Tibial artery (tissue), 4 donors: ENCODE measurements around the gene HACL1.
A peak's percentile ranks its signal among the peaks of the same experiment; 100 is the strongest.
"Not testable (repeated sequence)": the region's sequence is repeated elsewhere in the genome, so short reads cannot be mapped to it uniquely, and the experiment has no call there.

ENCODE experiments used
- DNase-seq, 2 donors: peaks; one replicate each; pipeline ENCODE4 v3.0.0-alpha.2; 2019
- H3K27ac ChIP-seq, 2 donors: fragments of 200-600 bp; sonication (generic) in 1 of 2; 1 replicate in 1 of 2; 2 replicates in 1 of 2; pipeline ENCODE4 v1.5.1; 2018 to 2019; ENCODE audit warnings: mild to moderate bottlenecking in 1 of 2
- H3K27me3 ChIP-seq, 2 donors: fragments of 200-600 bp; sonication (generic) in 1 of 2; one replicate each; pipeline versions ENCODE4 v1.5.1 to v1.6.0; 2016 to 2019
- H3K36me3 ChIP-seq, 3 donors: fragments of 200-600 bp; sonication (generic) in 2 of 3; one replicate each; pipeline ENCODE4 v1.5.1; 2016 to 2019; ENCODE audit warnings: mild to moderate bottlenecking in 2 of 3
- H3K4me1 ChIP-seq, 4 donors: fragments of 200-600 bp; sonication (generic) in 2 of 4; 1 replicate in 3 of 4; 2 replicates in 1 of 4; pipeline ENCODE4 v1.5.1; 2016 to 2019
- H3K4me3 ChIP-seq, 2 donors: fragments of 200-600 bp; sonication (generic) in 1 of 2; 1 replicate in 1 of 2; 2 replicates in 1 of 2; pipeline ENCODE4 v1.5.1; 2018 to 2019; ENCODE audit warnings: mild to moderate bottlenecking in 2 of 2
- H3K9me3 ChIP-seq, 3 donors: fragments of 200-600 bp; sonication (generic) in 1 of 3; one replicate each; pipeline ENCODE4 v1.5.1; 2016 to 2019
- intact Hi-C: fragments of 100-400 bp; cut with DNase I; formaldehyde crosslinking; loops from one replicate; pipeline ENCODE4 v1.15.0; 2023; ENCODE audit warnings: low total_unique reads
- TF ChIP-seq, protein P1 (sequence below), 2 experiments: fragments of 200-600 bp in 1 of 2; fragments of 450-650 bp in 1 of 2; IDR thresholded peaks; one replicate each; pipeline ENCODE4 v1.5.1; 2017 to 2019; ENCODE audit warnings: antibody characterized with exemption in 2 of 2, mild to moderate bottlenecking in 1 of 2, moderate library complexity in 1 of 2

HACL1 gene

DNA sequence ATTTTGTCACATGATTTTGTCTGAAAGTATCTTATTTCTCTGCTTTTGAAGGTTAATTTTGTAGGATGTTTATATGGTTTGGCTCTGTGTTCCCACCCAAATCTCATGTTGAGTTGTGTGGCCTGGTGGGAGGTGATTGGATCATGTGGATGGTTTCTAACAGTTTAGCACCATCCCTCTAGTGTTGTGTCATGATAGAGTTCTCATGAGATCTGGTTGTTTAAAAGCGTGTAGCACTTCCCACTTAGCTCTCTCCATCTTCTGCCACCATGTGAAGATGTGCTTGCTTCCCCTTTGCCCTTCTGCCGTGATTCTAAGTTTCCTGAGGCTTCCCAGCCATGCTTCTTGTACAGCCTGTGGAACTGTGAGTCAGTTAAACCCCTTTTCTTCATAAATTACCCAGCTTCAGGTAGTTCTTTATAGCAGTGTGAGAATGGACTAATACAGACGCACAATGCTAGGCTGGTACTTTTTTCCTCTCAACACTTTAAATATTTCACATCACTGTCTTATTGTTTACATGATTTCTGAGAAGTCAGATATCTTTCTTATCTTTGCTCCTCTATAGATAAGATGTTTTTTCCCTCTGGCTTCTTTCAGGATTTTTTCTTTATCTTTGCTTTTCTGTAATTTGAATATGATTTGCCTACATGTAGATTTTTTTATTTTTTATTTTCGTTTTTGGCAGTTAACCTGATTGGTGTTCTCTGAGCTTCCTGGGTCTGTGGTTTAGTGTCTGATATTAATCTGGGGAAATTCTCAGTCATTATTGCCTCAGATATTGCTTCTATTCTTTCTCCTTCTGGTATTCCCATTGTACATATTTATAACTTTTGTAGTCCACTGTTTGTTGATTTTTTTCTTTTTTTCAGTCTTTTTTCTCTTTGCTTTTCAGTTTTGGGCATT, 22.4 kb upstream of the HACL1 start:
- no peak for DNase-seq
- Histone ChIP-seq H3K27ac (no peak overlapping the region), H3K4me3 (no peak overlapping the region), H3K9me3 (peaks cover 0 to 13% (median 12%) of the 10 kb centered on the region in 3 donors), H3K4me1 (no peaks in the 10 kb centered on the region), H3K36me3 (peaks cover 0 to 17% (median 0%) of the 10 kb centered on the region in 3 donors), H3K27me3 (no peaks in the 10 kb centered on the region)
- intact Hi-C loops = no loop called here
- TF ChIP-seq, protein P1, sequence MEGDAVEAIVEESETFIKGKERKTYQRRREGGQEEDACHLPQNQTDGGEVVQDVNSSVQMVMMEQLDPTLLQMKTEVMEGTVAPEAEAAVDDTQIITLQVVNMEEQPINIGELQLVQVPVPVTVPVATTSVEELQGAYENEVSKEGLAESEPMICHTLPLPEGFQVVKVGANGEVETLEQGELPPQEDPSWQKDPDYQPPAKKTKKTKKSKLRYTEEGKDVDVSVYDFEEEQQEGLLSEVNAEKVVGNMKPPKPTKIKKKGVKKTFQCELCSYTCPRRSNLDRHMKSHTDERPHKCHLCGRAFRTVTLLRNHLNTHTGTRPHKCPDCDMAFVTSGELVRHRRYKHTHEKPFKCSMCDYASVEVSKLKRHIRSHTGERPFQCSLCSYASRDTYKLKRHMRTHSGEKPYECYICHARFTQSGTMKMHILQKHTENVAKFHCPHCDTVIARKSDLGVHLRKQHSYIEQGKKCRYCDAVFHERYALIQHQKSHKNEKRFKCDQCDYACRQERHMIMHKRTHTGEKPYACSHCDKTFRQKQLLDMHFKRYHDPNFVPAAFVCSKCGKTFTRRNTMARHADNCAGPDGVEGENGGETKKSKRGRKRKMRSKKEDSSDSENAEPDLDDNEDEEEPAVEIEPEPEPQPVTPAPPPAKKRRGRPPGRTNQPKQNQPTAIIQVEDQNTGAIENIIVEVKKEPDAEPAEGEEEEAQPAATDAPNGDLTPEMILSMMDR (IDR thresholded peaks at IDR 0.05) = no peak

DNA sequence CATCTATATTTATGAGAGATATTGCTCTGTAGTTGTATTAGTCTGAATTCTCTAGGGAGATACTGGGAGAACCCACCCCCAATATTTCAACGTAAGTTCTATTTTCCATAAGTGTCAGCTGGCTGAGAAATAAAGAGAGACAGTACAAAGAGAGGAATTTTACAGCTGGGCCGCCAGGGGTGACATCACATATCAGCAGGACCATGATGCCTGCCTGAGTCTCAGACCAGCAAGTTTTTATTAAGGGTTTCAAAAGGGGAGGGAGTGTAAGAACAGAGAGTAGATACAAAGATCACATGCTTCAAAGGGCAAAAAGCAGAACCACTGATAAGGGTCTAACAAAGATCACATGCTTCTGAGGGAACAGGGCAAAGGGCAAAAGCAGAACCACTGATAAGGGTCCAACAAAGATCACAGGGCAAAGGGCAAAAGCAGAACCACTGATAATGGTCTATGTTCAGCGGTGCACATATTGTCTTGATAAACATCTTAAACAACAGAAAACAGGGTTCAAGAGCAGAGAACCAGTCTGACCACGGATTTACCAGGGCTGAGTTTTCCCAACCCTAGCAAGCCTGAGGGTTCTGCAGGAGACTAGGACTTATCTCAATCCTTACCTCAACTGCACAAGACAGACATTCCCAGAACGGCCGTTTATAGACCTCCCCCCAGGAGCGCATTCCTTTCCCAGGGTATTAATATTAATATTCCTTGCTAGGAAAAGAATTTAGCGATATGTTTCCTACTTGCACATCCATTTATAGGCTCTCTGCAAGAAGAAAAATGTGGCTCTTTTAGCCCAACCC, 18.5 kb upstream of the HACL1 start:
- peaks cover 0 to 17% (median 0%) of the 10 kb centered on the region in 3 donors for H3K36me3 ChIP-seq
- H3K4me1 ChIP-seq, H3K27me3 ChIP-seq, intact Hi-C loops, H3K27ac ChIP-seq, H3K4me3 ChIP-seq, DNase-seq: not testable (repeated sequence)
- peaks cover 0 to 13% (median 12%) of the 10 kb centered on the region in 3 donors for H3K9me3 ChIP-seq

DNA sequence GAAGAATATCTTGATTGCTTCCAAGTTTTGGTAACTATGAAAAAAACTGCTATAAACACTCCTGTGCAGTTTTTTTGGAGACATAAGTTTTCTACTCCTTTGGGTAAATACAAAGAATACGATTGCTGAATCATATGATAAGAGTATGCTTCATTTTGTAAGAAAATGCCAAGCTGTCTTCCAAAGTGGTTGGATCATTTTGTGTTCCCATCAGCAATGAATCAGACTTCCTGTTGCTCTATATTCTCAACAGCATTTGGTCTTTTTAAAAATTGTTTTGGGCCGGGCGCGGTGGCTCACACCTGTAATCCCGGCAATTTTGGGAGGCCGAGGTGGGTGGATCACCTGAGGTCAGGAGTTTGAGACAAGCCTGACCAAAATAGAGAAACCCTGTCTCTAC, 14.7 kb upstream of the HACL1 start:
- Histone ChIP-seq H3K4me3 (no peak overlapping the region), H3K27me3 (no peaks in the 10 kb centered on the region), H3K27ac (no peak overlapping the region), H3K36me3 (peaks cover 0 to 17% (median 0%) of the 10 kb centered on the region in 3 donors), H3K9me3 (peaks cover 0 to 13% (median 12%) of the 10 kb centered on the region in 3 donors), H3K4me1 (peaks cover 0 to 11% (median 0%) of the 10 kb centered on the region in 4 donors)
- intact Hi-C loops = no loop called here
- DNase-seq = no peak
- TF ChIP-seq, protein P1 (IDR thresholded peaks at IDR 0.05) = no peak

DNA sequence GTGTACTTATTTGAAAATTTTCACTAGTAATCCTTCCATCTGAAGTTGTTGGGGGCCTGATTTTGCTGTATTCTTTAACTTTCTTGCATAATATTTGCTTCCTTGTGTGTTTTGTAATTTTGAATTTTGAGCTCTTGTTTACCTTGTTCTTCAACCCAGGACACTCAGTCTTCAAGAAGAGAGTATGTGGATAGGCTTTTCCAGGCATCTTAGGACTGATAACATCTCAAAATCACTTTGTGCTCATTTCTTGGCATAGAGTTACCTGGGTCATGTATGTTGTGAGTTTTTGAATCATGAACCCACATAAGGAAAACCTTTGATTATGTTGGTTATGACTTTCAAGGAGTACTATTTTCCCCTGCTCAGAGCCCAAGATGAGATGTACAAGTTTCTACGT, 13.6 kb upstream of the HACL1 start:
- Histone ChIP-seq H3K9me3 (peaks cover 0 to 4% (median 2%) of the 10 kb centered on the region in 3 donors), H3K4me3 (no peak overlapping the region), H3K4me1 (peaks cover 0 to 21% (median 0%) of the 10 kb centered on the region in 4 donors), H3K36me3 (peaks cover 0 to 6% (median 0%) of the 10 kb centered on the region in 3 donors), H3K27me3 (no peaks in the 10 kb centered on the region), H3K27ac (no peak overlapping the region)
- no peak for DNase-seq
- TF ChIP-seq, protein P1 (IDR thresholded peaks at IDR 0.05) = no peak
- intact Hi-C loops = no loop called here

DNA sequence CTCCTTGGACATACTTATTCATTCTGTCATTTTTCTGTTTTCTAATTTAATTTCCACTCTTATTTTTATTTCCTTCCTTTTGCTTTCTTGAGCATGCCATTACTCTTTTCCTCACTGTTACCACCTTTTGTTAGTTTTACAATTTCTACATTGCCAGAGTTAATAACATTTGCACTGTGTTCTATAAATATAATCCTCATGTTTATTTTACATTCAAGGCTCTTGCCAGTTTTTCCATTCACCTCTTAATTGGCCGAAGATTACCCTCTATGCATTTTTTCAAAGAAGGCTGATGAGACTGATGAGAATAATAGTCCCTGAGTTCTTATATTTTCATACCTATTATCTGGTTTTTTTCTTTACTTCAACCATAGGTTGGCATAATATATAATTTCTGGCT, 10.6 kb upstream of the HACL1 start:
- DNase-seq = no peak
- H3K27me3 ChIP-seq = no peaks in the 10 kb centered on the region
- peaks cover 0 to 21% (median 0%) of the 10 kb centered on the region in 4 donors for H3K4me1 ChIP-seq
- H3K9me3 ChIP-seq = no peaks in the 10 kb centered on the region
- no peak overlapping the region for H3K4me3 ChIP-seq
- peak overlapping the region in 1 of 2 donors; percentile 13 for H3K27ac ChIP-seq
- no peaks in the 10 kb centered on the region for H3K36me3 ChIP-seq
- intact Hi-C loops = no loop called here
- TF ChIP-seq, protein P1 (IDR thresholded peaks at IDR 0.05) = no peak
